GM08714 (cell line): ENCODE results near the gene S100A7.
"Not testable (repeated sequence)": the region's sequence is repeated elsewhere in the genome, so short reads cannot be mapped to it uniquely, and the experiment has no call there.

ENCODE experiments used
- H3K4me3 ChIP-seq: fragments of 200-500 bp; sonication (Bioruptor generic); 2 replicates; pipeline ENCODE4 v1.5.1; 2014; ENCODE audit warnings: mild to moderate bottlenecking, low read length, inconsistent platforms
- ZNF274 ChIP-seq: IDR thresholded peaks from 2 replicates; pipeline ENCODE4 v1.6.1; 2012; ENCODE audit warnings: mild to moderate bottlenecking, low read depth, low read length

S100A7 gene

DNA sequence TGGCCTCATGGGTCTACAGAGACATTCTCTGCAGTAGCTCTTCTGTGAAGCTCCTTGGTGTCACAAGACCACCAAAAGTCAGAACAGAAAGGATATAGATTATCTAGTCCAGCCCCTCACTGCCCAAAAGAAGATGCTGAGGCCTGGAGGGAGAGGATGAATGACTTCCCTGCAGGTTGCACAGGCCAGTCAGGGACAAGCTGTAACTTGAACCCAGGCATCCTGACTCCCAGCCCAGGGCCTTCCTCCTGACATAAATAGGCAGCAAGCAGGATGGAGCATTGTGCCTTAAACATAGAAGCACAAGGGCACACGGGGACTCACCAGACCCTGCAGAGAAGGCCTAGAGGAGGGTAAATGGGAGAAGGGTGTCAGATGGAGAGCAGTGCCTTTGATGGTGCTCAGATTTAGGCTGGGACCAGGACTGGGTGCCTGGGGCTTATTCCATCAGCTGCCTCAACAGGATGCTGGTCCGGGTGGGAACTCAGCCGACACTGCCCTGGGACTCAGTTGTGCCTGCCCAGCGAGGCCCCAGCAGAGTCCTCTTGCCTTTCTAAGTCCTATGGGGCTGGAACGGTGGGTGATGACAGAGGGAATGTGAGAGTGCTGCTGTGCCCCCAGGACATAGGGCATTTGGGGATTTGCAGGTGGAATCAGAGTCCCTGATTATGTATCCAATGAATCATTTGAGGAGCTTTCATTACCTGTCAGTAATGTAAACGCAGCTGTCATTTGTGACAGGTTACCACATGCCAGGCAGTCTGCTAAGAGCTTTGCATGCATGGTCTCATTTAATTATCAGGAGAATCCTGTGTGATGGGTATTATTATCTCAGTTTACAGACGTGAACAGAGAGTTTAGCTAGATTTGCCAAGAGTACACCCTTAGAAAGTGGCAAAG, 30.9 kb downstream of the S100A7 start:
- TF ChIP-seq ZNF274: no peak
- no peak overlapping the region for H3K4me3 ChIP-seq

DNA sequence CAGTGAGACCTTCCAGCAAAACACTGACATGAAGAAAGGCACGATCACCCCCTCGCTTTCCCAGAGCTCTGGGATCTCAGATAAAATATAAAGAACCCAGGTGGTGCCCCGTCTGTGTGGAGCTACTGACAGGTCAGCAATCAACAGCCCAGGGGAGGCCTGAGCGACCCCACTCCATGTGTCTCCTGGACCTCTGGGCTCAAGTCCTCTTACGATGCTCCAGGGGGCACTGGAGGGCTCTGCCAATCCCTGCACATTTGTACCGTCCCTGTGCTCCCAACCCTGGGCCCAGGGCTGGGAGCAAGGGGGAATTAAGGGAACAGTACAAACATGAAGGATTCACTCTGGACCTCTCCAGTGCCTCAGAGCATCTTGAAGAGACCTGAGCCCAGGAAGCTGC, 31.7 kb downstream of the S100A7 start:
- no peak overlapping the region for H3K4me3 ChIP-seq

DNA sequence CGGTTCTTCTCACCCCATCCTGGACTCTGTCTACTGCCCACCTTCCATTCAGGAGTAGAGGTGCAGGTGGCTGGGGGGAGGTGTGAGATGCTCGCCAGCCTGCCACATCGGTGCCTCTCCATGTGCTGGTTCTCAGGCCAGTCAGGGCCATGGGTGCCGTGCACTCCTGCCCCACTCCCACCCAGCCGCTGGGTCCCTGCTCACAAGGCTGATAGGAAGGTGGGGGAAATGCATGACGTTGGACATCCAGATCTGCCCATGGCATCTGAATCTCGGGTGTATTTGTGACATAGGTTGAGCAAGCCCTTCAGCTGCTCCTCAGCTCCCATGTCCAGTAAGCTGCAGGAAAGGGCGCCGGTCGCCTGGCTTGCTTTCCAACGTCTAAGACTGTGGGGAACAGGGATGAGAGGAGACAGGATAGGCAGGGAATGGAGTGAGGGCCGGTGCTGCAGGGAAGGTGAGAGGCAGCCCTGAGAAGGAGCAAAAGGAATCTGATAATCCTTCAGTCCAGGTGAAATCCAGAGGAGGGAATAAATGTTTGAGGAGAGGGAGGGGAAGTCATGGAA, 32.3 kb downstream of the S100A7 start:
- no peak overlapping the region for H3K4me3 ChIP-seq
- TF ChIP-seq ZNF274: no peak

More for the DNA sequence above, 31.7 kb downstream of the S100A7 start:
- no peak for TF ChIP-seq ZNF274

DNA sequence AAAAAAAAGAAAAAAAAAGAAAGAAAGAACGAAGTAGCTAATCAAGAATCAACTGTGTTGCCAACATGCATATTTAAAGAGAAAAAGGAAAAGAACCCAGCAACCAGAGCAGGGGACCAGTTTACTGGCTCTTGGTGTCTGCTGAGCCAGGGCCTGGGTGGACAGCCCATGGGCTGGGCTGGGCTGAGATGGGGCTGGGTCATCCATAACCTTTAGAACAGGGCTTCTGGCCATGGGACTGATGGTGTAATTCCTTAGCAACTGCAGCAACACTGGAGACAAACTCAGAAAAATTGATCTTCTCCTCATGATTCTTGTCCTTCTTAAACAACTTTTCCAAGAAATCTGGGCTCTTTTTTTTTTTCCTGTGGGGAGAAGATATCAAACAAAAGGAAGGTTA, 33.6 kb downstream of the S100A7 start:
- no peak overlapping the region for H3K4me3 ChIP-seq
- no peak for TF ChIP-seq ZNF274

DNA sequence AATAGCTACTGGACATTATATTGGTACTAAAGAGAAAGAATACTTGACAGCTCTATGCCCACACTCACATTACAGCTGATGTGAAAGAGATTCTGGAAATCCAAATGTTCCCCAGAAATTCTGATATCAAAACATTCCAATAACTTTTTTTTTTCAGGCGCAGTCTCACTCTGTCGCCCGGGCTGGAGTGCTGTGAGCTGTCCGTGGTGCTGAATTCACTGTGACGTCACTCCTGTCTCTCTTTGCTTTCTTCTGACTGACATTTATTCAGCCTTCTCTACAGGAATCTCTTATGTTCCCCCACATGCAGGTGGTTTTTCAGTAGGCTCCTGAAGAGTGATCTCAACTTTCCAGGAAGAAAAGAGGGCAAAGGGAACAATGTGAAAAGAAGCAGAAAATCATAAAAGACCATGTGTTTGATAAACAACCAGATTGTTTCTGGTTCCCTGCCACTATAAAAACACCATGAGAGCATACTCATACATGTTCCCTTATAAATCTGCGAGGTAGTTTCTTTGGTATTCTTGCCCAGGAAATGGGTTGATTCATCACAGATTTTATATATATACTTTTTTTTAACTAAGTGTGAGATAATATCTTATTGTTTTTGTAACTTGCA, 37.9 kb downstream of the S100A7 start:
- no peak overlapping the region for H3K4me3 ChIP-seq
- no peak for TF ChIP-seq ZNF274

DNA sequence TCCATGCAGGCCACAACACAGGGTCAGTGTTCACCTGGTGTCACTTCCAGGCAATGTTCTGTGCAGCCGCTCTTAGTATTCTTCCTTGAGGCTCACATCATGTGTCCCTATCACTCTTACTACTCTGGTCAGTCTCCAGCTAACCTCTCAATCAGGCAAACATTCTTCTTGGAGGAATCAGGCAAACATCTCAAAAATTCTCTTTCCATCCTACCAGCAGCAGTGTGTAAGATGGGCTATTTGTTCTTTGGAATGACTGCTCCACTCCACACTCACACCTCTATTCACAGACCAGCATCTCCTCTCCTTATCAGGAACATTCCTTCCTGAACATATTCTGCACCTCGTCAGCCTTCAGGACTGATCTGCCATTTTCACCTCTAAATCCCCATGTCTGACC, 40.1 kb downstream of the S100A7 start:
- no peak for TF ChIP-seq ZNF274
- no peak overlapping the region for H3K4me3 ChIP-seq

DNA sequence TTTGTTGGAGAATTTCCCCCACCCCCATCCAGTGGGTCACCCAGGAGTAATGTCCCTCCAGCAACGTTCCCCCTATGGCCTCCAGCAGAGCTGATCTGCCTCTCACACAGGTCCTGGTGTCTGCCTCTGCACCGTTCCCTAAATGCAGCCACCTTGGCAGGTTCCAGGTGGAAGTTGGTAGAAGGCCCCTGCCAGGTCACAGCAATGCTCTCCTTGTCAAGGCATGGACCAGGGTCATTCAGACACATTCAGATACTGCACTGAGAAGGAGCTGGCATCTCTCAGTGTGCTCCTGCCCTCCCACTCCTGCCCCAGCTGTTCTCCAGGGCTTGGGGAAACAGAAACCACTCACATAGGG, 41.0 kb downstream of the S100A7 start:
- H3K4me3 ChIP-seq: not testable (repeated sequence)

DNA sequence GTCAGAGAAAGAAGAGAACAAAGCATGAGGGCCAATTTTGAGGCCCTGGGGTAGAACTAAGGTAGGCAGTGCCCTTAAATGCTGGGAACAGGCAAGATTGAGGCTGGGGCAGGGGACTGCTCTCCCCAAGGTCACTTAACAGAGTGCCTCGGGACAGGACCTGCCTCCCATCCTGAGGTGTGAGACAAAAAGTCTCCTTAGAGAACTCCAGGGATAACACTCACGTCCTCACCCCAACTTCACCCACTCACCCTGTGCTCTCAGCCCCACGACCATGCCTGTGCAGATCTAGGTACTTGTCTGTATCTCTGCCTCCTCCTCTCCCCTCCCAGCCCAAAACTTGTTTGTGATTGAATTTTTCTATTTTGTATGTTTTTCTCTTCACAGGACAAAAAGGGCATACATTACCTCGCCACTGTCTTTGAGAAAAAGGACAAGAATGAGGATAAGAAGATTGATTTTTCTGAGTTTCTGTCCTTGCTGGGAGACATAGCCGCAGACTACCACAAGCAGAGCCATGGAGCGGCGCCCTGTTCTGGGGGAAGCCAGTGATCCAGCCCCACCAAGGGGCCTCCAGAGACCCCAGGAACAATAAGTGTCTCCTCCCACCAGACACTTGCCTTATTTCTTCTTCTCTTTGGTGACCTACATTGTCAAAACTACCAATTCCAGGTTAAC, 41.6 kb downstream of the S100A7 start:
- not testable (repeated sequence) for H3K4me3 ChIP-seq

DNA sequence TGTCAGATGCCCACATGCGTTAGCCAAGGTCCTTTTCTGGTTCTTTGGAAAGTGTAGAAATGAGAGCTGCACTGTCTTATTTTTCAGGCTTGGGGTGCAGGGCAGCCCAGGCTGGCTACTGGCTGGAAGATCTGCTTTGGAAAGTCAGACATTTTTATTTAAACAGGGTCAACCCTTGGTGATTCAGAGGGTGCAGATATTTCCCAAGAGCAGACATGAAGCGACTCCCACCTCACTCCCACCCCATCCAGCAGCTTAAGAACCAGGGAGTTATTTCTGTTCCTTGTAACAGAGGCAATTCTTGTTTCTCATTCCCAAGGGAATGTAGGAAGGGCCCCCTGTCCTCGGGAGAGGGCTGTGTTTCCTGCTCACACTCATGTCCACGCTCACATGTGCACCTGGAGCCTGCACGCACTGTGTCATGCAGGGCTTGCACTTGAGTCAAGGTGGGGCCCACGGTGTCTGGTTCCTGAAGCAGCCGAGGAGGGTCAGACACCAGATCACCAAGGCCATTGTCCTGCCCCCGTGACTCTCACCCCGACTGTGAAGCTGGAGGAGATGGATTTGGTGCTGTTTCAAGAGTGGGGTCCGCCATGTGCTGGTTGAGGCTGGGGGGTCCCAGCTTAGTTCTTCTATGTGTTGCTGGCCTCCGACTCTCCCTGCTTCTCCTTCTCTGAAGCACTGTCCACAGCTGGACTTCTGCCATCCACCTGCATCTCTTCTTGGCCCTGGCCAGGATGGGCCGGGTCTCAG, 43.1 kb downstream of the S100A7 start:
- H3K4me3 ChIP-seq: no peak overlapping the region
- TF ChIP-seq ZNF274: no peak

DNA sequence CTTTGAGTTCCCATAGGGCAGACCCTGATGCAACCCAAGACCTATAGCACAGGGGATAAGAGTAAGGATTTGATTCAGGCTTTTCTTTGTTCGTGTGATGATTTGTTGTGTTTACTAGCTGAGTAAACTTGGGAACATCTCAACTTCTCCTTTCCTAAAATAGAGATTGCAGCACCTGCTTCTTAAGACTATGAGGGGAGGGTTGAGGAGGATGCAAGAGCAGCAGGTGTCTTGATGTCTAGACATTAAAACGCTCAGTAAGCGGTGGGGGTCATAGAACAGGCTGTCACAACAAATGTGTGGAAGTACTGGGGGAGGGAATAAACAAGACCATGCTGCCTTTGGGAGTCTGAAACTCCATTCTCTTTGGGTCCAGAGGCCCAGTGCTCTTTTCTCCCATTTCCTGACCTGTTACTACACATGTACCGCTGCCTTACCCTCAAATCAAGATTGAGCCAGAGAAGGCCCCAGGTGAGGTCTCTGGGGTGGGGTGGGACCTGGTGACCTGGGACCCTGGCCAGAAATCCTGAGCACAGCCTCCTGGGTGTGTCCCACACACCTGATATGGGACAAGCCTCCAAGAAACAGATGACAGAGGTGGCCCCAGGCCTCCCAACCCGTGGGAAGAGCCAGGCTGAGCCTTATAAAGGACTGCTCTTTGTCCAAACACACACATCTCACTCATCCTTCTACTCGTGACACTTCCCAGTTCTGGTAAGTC, 44.4 kb downstream of the S100A7 start, which contains the start of gene S100A7A:
S100A7A (plus strand) TSS at position 671 of the 721 bp plus-strand sequence. CDS start 1,563 bp downstream, outside the sequence.
- TF ChIP-seq ZNF274: no peak
- no peak within 1 kb of the TSS for H3K4me3 ChIP-seq

DNA sequence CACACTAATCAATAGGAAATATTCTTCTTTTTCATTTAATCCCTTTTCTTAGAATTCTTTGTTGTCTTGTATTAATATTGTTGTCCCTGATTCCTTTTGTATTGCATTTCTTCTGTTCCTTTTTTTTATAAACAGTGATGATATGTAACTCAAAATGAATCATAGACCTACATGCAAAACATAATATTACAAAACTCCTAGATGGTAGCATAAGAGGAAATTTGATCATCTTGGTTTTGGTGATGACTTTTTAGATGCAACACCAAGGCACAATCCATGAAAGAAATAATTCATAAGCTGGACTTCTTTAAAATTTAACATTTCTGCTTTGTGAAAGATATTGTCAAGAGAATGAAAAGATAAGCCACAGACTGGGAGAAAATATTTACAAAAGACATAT, 46.5 kb downstream of the S100A7 start:
- H3K4me3 ChIP-seq: not testable (repeated sequence)
